Natural killer cell treated with Interleukin-12 subunit alpha and Interleukin-12 subunit beta and Interleukin-15 and Interleukin-18, amount 100 ng/mL, for 72 hours (primary cell): ENCODE results near the gene EPHA8. TPM values are rescaled to one million over a fixed set of nuclear protein-coding genes. Genes with fewer than 3 reads are reported as not detected.

ENCODE experiments used
- ATAC-seq, 2 donors: fragments of 150-1000 bp; cut with Tn5 transposase in 1 of 2; sonication (Bioruptor Pico), chemical (Tn5 transposase) in 1 of 2; 2 replicates each; pipeline ENCODE4 v1.10.0; 2021
- DNase-seq: peaks from one replicate; pipeline ENCODE4 v3.0.0; 2022; ENCODE audit warnings: low spot score
- H3K27ac Mint-ChIP-seq, 2 donors: 1 replicate in 1 of 2; 2 replicates in 1 of 2; pipeline ENCODE4 v1.8.0; 2022; ENCODE audit warnings: mixed read lengths in 2 of 2, mild to moderate bottlenecking in 1 of 2, moderate library complexity in 1 of 2
- H3K27me3 Mint-ChIP-seq, 2 donors: 1 replicate in 1 of 2; 2 replicates in 1 of 2; pipeline ENCODE4 v1.8.0; 2022; ENCODE audit warnings: mixed read lengths in 2 of 2
- H3K36me3 Mint-ChIP-seq: one replicate; pipeline ENCODE4 v1.8.0; 2022; ENCODE audit warnings: mixed read lengths
- H3K4me1 Mint-ChIP-seq, 2 donors: 1 replicate in 1 of 2; 2 replicates in 1 of 2; pipeline ENCODE4 v1.8.0; 2022; ENCODE audit warnings: low read depth in 2 of 2, mixed read lengths in 2 of 2, mild to moderate bottlenecking in 1 of 2
- H3K4me3 Mint-ChIP-seq: one replicate; pipeline ENCODE4 v1.8.0; 2022; ENCODE audit warnings: mixed read lengths
- H3K9me3 Mint-ChIP-seq: 2 replicates; pipeline ENCODE4 v1.8.0; 2022; ENCODE audit warnings: mixed read lengths
- total RNA-seq, 2 donors: library from RNA; stranded (reverse); gene quantifications; one replicate each; pipeline ENCODE4 v1.2.3, GENCODE V29; 2022

Gene EPHA8
- total RNA-seq, 2 donors from 2014 or later, result not detected

GRCh38 chr1:22646384-22646783 lies 83.1 kb downstream of the EPHA8 start:
- peaks cover 8 to 13% of the 10 kb centered on the region in 2 donors for H3K27me3 Mint-ChIP-seq
- no peak for ATAC-seq

GRCh38 chr1:22650089-22650693 lies 86.9 kb downstream of the EPHA8 start:
- no peak overlapping the region for H3K27ac Mint-ChIP-seq
- no peaks in the 10 kb centered on the region for H3K36me3 Mint-ChIP-seq
- no peaks in the 10 kb centered on the region for H3K9me3 Mint-ChIP-seq
- H3K4me3 Mint-ChIP-seq, result no peak overlapping the region
- H3K27me3 Mint-ChIP-seq, result peaks cover 13% of the 10 kb centered on the region in 2 donors
- no peak for ATAC-seq
- DNase-seq, result no peak
- H3K4me1 Mint-ChIP-seq, result peaks cover 0 to 2% of the 10 kb centered on the region in 2 donors

More at GRCh38 chr1:22646384-22646783, 83.1 kb downstream of the EPHA8 start:
- H3K9me3 Mint-ChIP-seq, result no peaks in the 10 kb centered on the region
- H3K27ac Mint-ChIP-seq, result no peak overlapping the region
- H3K36me3 Mint-ChIP-seq, result no peaks in the 10 kb centered on the region
- peaks cover 0 to 2% of the 10 kb centered on the region in 2 donors for H3K4me1 Mint-ChIP-seq
- H3K4me3 Mint-ChIP-seq, result no peak overlapping the region
- DNase-seq, result no peak

- ATAC-seq (no peak), DNase-seq (no peak)
- peaks cover 14 to 16% of the 10 kb centered on the region in 2 donors for H3K27me3 Mint-ChIP-seq
- no peaks in the 10 kb centered on the region for H3K9me3 Mint-ChIP-seq
- H3K4me3 Mint-ChIP-seq, result no peak overlapping the region
- no peak overlapping the region for H3K27ac Mint-ChIP-seq
- peaks cover 0 to 2% of the 10 kb centered on the region in 2 donors for H3K4me1 Mint-ChIP-seq
- no peaks in the 10 kb centered on the region for H3K36me3 Mint-ChIP-seq
Measured at GRCh38 chr1:22651941-22652856, 88.9 kb downstream of the EPHA8 start.

GRCh38 chr1:22652881-22653316 lies 89.6 kb downstream of the EPHA8 start, which contains the start of gene C1QB:
TSS of gene C1QB (plus strand) at chr1:22653236. CDS start at chr1:22659463, 6,227 bp downstream.
- Mint-ChIP-seq H3K4me1 (peaks cover 0 to 2% of the 10 kb centered on the region in 2 donors), H3K9me3 (no peaks in the 10 kb centered on the region), H3K27me3 (peaks cover 14 to 16% of the 10 kb centered on the region in 2 donors), H3K36me3 (no peaks in the 10 kb centered on the region), H3K27ac (no peak within 1 kb of the TSS), H3K4me3 (no peak within 1 kb of the TSS)
- DNase-seq (no peak), ATAC-seq (no peak)

Other genes starting within 250 kb of the EPHA8 start
- 10 to 100 TPM; 26.3 to 33.9 TPM for gene ZBTB40, start 111.6 kb upstream of the EPHA8 start, total RNA-seq
- not detected for gene C1QA, start 73.1 kb downstream of the EPHA8 start, total RNA-seq
- gene C1QC, start 80.1 kb downstream of the EPHA8 start, total RNA-seq, result not detected
- not detected for gene C1QB, start 89.7 kb downstream of the EPHA8 start, total RNA-seq
- gene EPHB2, start 147.3 kb downstream of the EPHA8 start, total RNA-seq, result not detected